OCI-LY1 (cell line): ENCODE results near the gene CENPT.

Source experiments
- H2AFZ ChIP-seq: fragments of 200-600 bp; sonication (generic), shearing (Covaris generic); 2 replicates; pipeline ENCODE4 v1.6.0; 2014; ENCODE audit warnings: antibody characterized with exemption, mild to moderate bottlenecking, low read length
- H3F3A ChIP-seq: fragments of 200-600 bp; sonication (generic), shearing (Covaris generic); 2 replicates; pipeline ENCODE4 v1.6.0; 2014; ENCODE audit warnings: mild to moderate bottlenecking, antibody characterized with exemption, low read length, moderate library complexity; ENCODE audit not compliant: insufficient read depth
- H3K27ac ChIP-seq: fragments of 200-600 bp; sonication (generic); 2 replicates; pipeline ENCODE4 v1.5.1; 2014; ENCODE audit warnings: low read length, mixed run types, mild to moderate bottlenecking, low read depth; ENCODE audit not compliant: poor library complexity, severe bottlenecking
- H3K27me3 ChIP-seq: fragments of 200-600 bp; sonication (generic); 2 replicates; pipeline ENCODE4 v1.6.0; 2014; ENCODE audit warnings: antibody characterized with exemption, mild to moderate bottlenecking, low read length, moderate library complexity; ENCODE audit not compliant: insufficient read depth
- H3K36me3 ChIP-seq: fragments of 200-600 bp; sonication (generic); 2 replicates; pipeline ENCODE4 v1.6.1; 2014; ENCODE audit warnings: mild to moderate bottlenecking, antibody characterized with exemption, low read length, moderate library complexity, mixed read lengths; ENCODE audit not compliant: insufficient read depth
- H3K4me1 ChIP-seq: fragments of 200-600 bp; sonication (generic); 2 replicates; pipeline ENCODE4 v1.5.1; 2014; ENCODE audit warnings: mild to moderate bottlenecking, low read length, moderate library complexity; ENCODE audit not compliant: insufficient read depth, severe bottlenecking
- H3K4me2 ChIP-seq: fragments of 200-600 bp; sonication (generic), shearing (Covaris generic); 2 replicates; pipeline ENCODE4 v1.6.1; 2014; ENCODE audit warnings: low read length
- H3K4me3 ChIP-seq: fragments of 200-600 bp; sonication (generic); 2 replicates; pipeline ENCODE4 v1.5.1; 2014; ENCODE audit warnings: low read length, low read depth, mild to moderate bottlenecking, mixed read lengths; ENCODE audit not compliant: poor library complexity, severe bottlenecking
- H3K79me2 ChIP-seq: fragments of 200-600 bp; shearing (Covaris generic); 2 replicates; pipeline ENCODE4 v1.6.1; 2016; ENCODE audit warnings: mixed run types, low read length, mixed read lengths; ENCODE audit not compliant: insufficient read depth
- H3K9ac ChIP-seq: fragments of 200-600 bp; sonication (generic), shearing (Covaris generic); 2 replicates; pipeline ENCODE4 v1.6.1; 2014; ENCODE audit warnings: mild to moderate bottlenecking, low read length, mixed read lengths
- H3K9me2 ChIP-seq: fragments of 200-600 bp; sonication (generic), shearing (Covaris generic); 2 replicates; pipeline ENCODE4 v1.6.1; 2014; ENCODE audit warnings: low read depth, mild to moderate bottlenecking, low read length, mixed read lengths
- H3K9me3 ChIP-seq: fragments of 200-600 bp; shearing (Covaris generic); 2 replicates; pipeline ENCODE4 v1.6.1; 2014; ENCODE audit warnings: low read length, mixed read lengths
- H4K20me1 ChIP-seq: fragments of 200-600 bp; sonication (generic), shearing (Covaris generic); 2 replicates; pipeline ENCODE4 v1.6.0; 2016; ENCODE audit warnings: mild to moderate bottlenecking, low read length; ENCODE audit not compliant: insufficient read depth
- CTCF ChIP-seq: fragments of 200-600 bp; sonication (generic), shearing (Covaris generic); IDR thresholded peaks from 2 replicates; pipeline ENCODE4 v1.5.1; 2017; ENCODE audit warnings: mild to moderate bottlenecking, antibody characterized with exemption, low read length, moderate library complexity, mixed read lengths
- EZH2 ChIP-seq: fragments of 200-600 bp; sonication (generic), shearing (Covaris generic); IDR thresholded peaks from 2 replicates; pipeline ENCODE4 v1.8.0; 2017; ENCODE audit warnings: borderline replicate concordance, mixed run types, mild to moderate bottlenecking, antibody characterized with exemption, low read length, moderate library complexity, mixed read lengths

Gene CENPT

GRCh38 chr16:67886387-67886786, 38.9 kb upstream of the CENPT start:
- Histone ChIP-seq H3F3A (no peaks in the 10 kb centered on the region), H3K9me2 (no peaks in the 10 kb centered on the region), H3K27ac (no peak overlapping the region)

GRCh38 chr16:67885976-67886375, 38.5 kb upstream of the CENPT start:
- Histone ChIP-seq H3K9me2 (no peaks in the 10 kb centered on the region), H3F3A (no peaks in the 10 kb centered on the region), H3K27me3 (no peaks in the 10 kb centered on the region), H3K4me1 (no peaks in the 10 kb centered on the region), H4K20me1 (no peaks in the 10 kb centered on the region), H3K9me3 (no peaks in the 10 kb centered on the region), H3K4me3 (no peak overlapping the region), H3K36me3 (peaks cover 55% of the 10 kb centered on the region), H3K27ac (no peak overlapping the region), H2AFZ (no peak overlapping the region), H3K9ac (no peak overlapping the region), H3K4me2 (no peak overlapping the region), H3K79me2 (no peaks in the 10 kb centered on the region)
- TF ChIP-seq EZH2 (no peak), CTCF (no peak)

More at GRCh38 chr16:67886387-67886786, 38.9 kb upstream of the CENPT start:
- H3K36me3 ChIP-seq, result peaks cover 51% of the 10 kb centered on the region
- H3K79me2 ChIP-seq, result no peaks in the 10 kb centered on the region
- no peaks in the 10 kb centered on the region for H3K4me1 ChIP-seq
- no peak overlapping the region for H2AFZ ChIP-seq
- no peak overlapping the region for H3K4me3 ChIP-seq
- H3K9me3 ChIP-seq, result no peaks in the 10 kb centered on the region
- H3K4me2 ChIP-seq, result no peak overlapping the region
- H3K9ac ChIP-seq, result no peak overlapping the region
- no peaks in the 10 kb centered on the region for H4K20me1 ChIP-seq
- H3K27me3 ChIP-seq, result no peaks in the 10 kb centered on the region
- no peak for TF ChIP-seq CTCF
- TF ChIP-seq EZH2, result no peak

GRCh38 chr16:67885545-67885944, 38.1 kb upstream of the CENPT start:
- no peak overlapping the region for H3K4me2 ChIP-seq
- no peaks in the 10 kb centered on the region for H3K9me3 ChIP-seq
- no peak overlapping the region for H3K4me3 ChIP-seq
- no peak for TF ChIP-seq EZH2
- no peak for TF ChIP-seq CTCF
- no peaks in the 10 kb centered on the region for H3K79me2 ChIP-seq
- H4K20me1 ChIP-seq, result no peaks in the 10 kb centered on the region
- no peaks in the 10 kb centered on the region for H3K9me2 ChIP-seq
- peaks cover 60% of the 10 kb centered on the region for H3K36me3 ChIP-seq
- H3K27ac ChIP-seq, result no peak overlapping the region
- H3F3A ChIP-seq, result no peaks in the 10 kb centered on the region
- H3K4me1 ChIP-seq, result no peaks in the 10 kb centered on the region
- H3K27me3 ChIP-seq, result no peaks in the 10 kb centered on the region
- H3K9ac ChIP-seq, result no peak overlapping the region
- no peak overlapping the region for H2AFZ ChIP-seq
